ENCODE data around the gene CEP152.

The CEP152 gene

DNA sequence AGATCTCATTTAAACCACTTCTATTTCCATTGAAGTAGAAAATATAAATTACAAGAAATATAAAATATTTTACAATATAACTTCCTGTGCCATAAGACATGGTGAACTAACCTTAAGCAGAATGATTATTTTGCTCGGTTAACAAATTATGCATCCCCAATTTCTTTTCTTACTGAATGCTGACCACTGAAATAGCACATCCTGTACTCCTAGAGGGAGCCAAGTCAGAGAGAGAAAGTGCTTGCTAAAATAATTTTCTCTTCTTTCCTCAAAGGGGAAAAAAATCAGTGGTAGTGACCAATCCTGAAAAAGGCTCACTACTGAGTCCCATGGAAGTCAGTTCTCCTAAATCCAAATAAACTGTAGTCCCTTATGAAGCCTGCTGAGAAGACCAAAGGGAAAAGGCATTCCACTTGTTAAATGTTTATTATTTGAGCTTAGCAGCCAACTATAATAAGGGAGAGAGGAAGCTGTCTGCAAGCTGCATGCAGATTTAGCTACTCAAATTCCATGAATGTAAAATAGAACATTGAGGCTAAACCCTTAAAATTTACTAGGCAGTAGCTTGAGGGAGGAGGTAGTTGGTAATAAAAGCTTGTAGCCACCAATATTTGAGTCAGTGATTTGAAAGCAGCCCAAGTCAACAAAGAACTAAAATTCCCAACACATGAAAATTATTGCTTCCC is 33.1 kb downstream of the CEP152 start:
- DNase-seq (ENCODE audit: low read depth, low spot score), result no peak

DNA sequence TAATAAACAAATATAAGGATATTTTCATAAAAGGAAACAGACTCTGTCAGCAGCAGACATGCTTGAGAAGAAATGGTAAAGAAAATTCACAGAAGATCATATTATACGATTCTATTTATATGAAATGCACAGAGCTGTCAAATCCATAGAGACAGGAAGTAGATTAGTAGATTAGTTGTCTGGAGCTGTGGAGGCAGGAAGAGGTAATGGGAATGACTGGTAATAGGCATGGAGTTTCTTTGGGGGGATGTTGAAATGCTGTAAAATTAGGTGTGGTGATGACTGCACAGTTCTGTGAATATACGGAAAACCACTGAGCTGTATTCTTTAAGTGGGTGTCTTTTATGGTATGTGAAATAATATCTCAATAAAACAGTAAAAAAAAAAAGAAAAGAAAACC is 35.3 kb downstream of the CEP152 start:
- DNase-seq (ENCODE audit: low read depth, low spot score), result no peak

DNA sequence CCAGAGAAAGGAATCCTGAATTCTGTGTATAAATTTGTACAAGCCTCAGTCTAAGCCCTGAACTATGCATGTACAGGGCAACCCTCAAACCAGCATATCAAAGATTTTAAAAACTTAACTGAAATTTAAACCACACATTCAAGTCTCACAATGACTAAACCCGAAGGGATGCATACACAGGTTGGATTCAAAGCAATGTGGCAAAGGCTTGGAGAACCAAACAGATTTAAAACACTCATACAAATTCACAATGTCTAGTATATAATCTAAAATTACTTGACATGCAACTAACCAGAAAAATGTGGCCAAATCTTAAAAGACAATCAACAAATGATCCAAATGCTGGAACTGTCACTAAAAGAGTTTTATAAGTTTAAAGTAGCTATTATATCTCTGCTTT is 36.4 kb downstream of the CEP152 start:
- no peak for DNase-seq (ENCODE audit: low read depth, low spot score)

DNA sequence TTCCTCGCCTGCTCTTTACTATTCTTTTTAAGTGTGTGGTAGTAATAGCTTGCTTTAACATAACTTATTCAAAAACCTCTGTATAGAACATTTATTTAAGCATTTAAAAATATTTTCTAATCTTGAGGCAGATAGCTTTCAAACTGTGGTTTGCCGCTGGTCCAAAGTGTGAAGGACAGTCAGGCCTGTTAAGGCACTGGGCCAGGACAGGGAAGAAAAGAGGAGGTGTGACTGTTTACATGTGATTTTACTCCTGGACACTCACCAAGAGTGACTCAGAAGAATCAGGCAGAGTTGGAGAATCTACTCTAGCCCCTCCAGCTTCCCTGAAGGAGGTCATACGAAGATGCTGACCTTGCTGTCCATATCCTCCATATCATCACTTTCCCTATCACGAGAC is 44.7 kb downstream of the CEP152 start:
- no peak for DNase-seq (ENCODE audit: low read depth, low spot score)

DNA sequence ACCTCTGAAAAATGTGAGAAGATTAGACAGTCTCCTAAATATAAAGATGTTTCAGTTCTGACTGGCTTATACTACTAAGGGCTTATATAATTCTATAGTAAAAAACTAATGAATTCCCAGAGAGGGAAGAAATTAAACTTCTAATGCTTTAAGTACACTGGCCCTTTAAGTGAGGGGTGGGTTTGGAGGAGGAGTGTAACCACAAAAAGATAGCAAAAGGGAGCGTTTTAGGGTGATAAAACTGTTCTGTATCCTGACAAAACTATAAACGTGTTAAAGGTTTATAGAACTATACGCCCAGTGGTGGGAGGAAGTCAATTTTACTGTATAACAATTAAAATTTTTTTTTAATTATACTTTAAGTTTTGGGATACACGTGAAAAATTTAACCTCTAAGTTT is 45.8 kb downstream of the CEP152 start:
- DNase-seq (ENCODE audit: low read depth, low spot score), result no peak

DNA sequence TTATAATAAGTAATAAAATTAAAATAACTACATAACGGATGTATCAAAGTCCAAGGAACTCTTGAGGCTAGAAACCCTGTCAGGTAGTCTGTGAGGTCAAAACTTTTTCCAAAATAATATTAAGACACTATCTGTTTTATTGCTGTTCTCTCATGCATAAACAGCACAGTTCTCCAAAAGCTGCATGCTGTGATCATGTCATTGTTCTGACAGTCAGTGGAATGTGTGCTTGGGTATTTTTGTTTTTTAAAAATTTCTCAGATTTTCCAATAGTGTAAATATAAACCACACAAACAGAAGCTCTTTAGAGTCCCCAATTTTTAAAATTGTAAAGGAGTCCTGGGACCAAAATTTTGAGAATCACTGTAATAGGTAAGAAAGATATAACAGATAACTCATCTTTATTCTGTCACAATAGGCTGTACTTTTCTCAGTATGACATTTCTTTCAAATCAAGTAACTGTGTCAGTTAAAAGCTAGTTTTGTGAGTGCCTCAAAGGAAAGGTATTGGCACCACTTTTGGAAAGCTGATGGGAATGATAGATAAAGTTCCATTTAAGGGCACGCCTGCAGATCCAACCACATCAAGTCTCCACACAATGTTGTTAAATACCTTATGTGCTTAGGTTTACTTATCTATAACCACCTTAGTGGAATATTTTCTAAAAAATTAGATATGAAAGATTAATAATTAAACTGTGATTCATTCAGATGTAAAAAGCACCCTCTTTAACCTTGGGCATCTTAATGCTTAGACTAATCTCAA is 49.3 kb downstream of the CEP152 start:
- no peak for DNase-seq (ENCODE audit: low read depth, low spot score)

DNA sequence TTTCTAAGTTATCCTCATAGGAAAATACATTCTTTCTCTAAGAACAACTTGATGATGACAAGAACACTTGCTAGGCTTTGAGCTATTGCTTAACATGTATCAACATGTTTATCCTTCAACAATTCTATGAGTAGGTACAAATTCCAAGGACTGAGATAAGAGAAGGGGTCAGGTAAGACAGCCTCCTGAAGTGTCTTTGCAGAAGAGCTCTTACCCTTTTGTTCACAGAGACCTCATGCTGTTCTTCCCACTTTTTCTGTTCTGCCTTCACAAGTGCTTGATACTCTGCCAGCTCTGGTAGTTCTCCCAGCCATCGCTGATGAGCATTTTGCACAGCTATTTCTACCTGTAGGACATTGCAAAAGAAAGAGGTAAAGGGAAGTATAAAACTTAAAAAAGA is 50.9 kb downstream of the CEP152 start:
- DNase-seq (ENCODE audit: low read depth, low spot score), result no peak

DNA sequence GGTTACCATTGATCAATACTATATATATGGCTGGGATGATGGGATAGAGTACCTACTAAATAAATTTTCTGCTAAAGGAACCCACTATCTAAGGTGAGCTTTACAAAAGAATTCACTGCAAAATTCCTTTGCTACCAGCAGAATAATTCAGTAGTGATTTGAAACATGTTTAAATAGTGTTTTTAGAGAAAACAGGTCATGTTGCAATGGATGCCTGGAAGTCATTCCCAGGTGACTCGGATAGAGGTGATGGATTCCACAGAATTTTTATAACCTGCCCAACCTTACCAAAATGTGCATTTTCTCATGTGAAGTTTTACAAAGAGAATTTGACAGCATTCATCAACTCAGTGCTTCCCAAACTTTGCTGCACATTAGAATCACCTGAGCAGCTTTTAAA is 53.2 kb downstream of the CEP152 start:
- DNase-seq (ENCODE audit: low read depth, low spot score), result no peak

DNA sequence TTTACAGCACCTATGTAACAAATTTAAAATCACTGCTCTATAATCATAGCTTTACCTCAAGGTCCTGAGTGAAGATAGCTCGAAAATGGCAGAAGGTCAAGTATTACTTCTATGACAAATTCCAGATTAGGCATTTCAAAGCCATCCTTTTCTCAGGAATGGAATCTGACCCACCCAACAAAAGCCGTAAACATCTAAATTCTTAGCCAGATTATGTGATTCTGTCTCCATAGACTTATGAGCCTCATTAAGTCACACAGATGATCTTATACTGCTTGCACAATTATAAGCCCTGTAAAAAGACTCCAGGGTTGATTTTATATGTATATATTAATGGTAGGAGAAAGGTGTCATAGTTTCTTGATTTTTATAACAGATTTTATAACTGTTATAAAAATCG is 56.9 kb downstream of the CEP152 start:
- DNase-seq (ENCODE audit: low read depth, low spot score), result no peak

DNA sequence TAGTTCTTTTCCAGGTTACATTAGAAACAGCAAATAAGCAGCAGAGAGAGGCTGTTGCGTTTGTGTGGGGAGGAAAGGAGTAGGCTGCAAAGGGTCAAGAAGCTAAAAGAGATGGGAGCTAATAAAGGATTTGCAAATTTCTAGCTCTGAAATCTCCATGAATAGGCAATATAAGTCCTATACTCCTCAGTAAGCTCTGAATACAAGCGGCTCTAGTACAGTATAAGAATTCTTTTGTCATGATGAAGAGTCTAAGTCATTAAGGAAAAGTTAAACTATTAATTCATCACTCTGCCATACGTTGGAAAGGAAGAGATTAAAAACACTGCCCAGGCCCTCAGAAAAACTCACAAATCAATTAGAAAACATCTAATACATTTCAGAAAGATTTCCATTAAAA is 59.3 kb downstream of the CEP152 start:
- no peak for DNase-seq (ENCODE audit: low read depth, low spot score)

DNA sequence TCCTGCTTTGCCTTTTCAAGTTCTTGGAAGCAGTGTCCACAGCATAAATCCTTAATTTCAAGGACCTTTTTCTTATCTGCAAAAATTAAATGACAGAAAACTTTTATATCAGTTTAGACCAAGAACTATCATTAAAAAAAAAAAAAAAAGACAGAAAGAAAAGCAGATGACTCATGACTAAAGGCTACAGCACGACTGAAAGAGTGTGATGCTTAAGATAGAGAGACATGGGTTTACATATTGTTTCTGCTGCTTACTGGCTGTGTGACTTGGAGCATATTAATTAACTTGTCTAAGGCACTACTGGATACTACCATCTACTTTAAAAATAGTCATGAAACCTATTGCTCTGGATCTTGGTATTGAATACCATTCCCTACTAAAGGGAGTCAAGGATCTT is 62.3 kb downstream of the CEP152 start:
- no peak for DNase-seq (ENCODE audit: low read depth, low spot score)

DNA sequence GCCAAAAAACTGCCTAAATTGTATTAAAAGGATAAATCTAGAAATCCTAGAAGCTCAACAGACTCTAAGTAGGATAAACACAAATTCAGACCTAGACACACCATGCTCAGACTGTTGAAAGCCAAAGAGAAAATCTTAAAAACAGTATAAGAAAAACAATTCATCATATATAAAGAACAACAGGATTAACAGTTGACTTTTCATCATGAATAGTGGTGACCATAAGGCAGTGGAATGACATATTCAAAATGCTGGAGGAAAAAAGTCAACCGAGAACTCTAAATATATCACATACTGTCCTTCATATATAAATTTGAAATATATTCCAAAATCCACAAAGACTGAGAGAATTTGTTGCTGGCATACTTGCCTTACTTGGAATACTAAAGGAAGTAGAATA is 77.3 kb downstream of the CEP152 start:
- DNase-seq (ENCODE audit: low read depth, low spot score), result no peak

DNA sequence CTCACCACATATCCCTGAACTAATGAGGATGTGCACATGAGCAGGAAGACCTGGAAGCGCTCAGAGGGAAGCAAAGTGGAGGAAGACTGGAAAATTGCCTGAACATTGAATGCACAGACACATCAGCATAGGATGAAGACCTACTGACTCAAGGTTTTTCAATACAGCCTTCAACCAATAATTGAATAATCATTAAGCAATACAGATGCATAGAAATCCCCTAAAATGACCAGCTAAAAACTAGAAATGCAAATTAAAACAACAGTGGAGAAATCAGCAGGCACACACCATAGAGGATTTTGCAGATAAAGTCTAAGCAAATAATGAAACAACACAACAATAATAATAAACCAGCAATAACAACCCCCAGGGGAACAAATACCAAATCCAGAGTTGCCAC is 80.4 kb downstream of the CEP152 start:
- no peak for DNase-seq (ENCODE audit: low read depth, low spot score)

DNA sequence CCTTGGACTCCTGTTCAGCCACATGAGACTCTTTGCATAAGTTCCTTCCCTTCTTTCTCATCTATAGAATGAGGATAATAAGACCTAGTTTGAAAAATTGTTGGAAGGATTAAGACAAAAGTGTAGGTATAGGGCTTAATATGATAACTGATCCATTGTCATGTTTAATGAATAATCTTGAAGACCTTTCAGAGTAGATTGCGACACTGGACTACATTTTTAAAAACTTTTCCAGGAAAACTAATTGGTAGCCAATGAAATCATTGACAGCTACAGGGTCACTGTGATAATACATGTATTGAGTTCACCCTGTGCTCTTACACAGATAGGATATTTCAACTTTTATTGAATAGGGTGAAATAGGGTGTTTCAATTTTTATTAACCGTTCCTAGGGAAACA is 86.9 kb downstream of the CEP152 start:
- DNase-seq (ENCODE audit: low read depth, low spot score), result no peak

DNA sequence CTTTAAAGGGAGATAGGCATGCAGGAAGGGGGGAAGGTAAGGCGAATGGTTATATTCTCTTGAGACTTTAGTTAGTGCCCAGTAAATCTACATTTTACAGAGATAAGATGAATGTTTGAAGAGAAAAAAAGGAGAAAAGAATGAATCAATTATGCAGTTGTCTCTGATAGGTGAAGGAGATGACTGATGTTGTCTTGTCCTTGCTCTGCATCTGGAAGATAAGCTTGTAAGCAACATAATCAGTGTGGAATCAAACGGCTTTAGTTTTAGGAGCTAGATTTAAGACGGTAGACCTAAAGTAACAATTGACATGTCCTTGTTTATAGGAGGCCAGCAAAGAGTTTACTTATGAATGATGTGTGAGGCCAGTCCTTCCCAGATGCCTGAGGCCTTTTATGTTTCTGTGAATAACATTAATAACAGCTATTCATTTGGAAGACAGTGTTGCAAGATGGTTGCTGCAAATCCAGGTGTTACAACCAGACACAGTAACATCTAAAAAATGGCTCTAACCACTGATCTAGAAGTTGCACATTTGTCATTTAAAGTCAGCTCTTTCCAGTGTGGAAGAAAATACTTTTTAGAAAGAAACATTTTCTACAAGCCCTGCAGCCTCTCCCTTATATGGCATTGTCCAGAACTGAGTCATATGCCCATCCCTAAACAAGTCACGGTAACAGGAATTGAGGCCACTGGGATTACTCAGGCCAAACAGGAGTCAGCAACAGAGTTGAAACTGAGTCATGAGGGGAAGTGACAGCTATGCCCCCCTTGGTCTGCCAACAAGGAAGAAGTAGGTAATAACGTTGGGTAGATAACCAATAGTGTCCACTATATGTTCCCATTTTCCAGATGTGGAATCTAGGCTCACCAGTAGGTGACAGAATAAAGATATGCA is 87.9 kb downstream of the CEP152 start:
- DNase-seq (ENCODE audit: low read depth, low spot score), result no peak

DNA sequence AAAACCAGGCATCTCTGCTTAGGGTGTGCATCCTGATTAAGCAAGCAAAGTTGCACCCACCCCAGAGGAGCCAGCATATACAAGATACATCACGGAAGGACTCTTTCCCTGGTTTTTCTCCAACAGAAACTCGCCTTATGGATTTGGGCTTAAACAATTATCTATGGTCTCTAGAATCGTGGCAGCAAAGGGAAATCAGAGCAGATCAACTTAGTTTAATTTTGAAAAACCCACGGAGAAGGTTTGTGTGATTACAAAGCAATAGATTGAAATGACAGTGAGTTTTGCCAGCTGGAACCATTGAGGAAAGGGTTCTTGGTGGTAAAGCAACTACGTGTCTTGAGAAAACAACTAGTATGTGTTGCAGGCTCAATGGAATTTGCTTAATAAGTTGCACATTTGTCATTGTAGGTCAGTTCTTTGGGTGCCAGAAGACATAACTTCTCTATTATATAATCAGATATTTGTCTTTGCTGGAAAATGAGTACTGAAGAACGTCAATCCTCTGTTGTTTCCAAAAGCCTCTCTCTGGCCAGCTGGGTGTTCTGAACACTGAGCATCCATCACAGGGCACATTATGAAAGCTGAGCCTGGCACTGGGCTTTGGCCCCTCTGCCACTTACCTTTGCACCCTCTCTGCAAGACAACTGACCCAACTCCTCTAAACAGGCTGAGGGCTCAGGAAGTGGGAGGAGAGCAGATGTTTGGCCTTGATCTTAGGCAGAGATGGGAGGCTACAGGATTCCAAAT is 89.6 kb downstream of the CEP152 start:
- no peak for DNase-seq (ENCODE audit: low read depth, low spot score)

DNA sequence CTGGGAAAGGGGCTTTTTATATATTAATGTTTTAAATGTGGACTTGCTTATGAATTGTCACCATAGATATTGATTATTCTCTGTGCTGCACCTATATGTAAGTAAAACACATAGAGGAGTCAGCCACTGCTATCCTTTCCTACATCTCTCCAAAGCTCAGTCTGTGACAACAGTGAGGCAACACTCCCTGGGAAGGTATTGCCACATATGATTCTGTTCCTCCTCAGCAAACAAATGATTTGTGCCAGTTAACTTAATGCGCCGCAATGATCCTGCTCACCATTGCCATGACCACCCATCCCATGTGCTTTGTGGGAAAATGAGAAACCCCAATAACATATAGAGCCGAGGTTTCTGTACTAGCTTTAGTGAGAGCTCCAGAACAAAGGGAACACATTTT is 90.2 kb downstream of the CEP152 start:
- DNase-seq (ENCODE audit: low read depth, low spot score), result no peak

DNA sequence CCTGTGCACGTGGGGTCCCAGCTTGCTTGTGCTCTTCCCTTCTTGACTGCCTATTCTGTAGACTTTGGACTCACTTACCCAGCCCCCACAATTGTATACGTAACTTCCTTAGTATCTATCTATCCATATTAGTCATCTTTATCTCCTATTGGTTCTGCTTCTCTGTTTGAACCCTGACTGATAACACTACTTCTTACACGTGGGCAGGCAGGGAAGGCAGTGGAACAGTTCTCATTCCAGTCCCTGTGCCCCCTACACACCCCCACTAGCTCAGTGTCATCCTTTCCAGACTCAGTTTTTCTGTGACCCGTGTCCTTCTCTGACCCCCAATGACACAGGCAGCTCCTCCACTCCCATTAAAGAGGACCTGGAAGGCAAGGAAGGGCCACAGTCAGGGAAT is 91.2 kb downstream of the CEP152 start:
- DNase-seq (ENCODE audit: low read depth, low spot score), result no peak

DNA sequence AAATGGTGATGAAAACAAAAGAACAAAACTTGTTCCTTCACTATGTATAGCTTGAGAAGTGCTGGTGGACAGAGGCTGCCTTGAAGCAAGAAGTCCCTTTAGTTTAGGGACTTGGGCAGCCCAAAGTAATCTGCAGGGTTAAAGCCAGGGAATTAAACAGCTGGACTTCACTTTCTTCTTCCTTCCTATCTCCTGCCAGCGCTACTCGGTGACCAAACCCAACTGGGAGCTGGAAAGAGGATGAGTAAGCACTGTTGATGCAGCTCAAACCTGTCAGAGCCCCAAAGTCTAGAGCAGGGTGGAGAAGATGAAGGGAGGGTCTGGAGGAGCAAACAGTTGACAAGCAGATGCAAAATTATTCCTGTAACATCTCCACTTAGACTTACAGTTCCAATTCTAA is 92.2 kb downstream of the CEP152 start:
- DNase-seq (ENCODE audit: low read depth, low spot score), result no peak

DNA sequence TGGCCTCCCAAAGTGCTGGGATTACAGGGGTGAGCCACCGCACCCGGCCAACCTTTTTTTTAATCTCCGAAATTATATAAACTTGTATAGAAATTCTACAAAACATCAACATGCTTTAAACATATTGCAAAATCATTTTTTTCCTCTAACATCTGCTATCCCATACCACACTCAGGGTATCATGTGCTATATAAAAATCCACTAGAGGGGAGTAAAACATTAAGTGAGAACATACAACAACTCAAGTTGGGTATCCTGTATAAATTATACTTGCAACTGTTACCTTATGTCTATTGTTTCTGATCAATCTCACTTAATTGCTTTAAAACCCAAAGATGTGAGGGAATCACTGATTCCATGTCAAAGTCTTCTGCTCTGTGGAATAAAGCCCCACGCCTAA is 93.4 kb downstream of the CEP152 start:
- no peak for DNase-seq (ENCODE audit: low read depth, low spot score)

DNA sequence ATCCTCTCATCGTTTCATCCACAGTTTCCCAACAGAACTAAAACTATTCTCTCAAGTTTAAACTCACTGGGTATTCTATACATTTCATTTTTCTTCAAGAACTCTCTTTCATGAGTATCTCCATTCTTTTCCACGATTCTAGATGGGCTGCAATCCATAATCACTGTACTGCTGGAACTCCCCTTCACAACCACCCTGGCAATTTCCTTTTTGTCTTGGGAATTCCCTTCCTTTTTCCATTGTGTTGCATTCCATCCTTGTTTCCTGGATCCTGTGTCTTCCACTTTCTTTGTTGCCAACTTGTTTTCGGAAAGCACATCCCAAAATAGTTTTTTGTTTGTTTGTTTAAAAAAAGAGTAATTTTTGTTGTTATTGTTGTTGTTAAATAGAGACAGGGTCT is 98.3 kb downstream of the CEP152 start:
- no peak for DNase-seq (ENCODE audit: low read depth, low spot score)

DNA sequence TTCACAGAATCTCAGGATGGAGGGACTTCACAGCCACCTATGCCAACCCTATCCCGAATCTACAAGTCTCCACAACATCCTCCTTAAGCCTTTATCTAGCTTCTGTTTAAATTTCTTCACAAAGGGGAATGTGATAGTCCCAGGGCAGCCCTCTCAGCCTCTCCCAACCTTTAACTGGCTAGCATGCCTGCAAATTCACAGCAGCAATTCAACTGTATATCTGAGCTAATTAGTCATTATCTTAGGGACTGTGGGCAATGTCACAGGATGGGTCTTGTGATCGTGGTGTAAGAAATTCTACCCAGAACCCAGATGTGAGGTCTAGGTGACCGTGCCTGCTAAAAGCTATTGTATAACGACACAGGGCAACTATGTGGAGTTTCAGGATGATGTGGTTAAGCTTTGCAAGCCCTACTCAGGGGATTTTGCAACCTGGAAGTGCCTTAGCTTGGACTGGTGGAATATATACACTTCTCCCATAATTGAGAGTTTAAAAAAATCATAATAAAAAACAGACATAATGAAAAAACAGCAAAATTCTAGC is 99.8 kb downstream of the CEP152 start:
- no peak for DNase-seq (ENCODE audit: low read depth, low spot score)
